GM18858 (cell line): ENCODE results near the gene OR8B3.

Experiments used
- ATAC-seq: cut with Tn5 transposase; IDR thresholded peaks from one replicate; pipeline ENCODE4 v1.9.1; 2021; ENCODE audit not compliant: unreplicated experiment

OR8B3 gene

DNA sequence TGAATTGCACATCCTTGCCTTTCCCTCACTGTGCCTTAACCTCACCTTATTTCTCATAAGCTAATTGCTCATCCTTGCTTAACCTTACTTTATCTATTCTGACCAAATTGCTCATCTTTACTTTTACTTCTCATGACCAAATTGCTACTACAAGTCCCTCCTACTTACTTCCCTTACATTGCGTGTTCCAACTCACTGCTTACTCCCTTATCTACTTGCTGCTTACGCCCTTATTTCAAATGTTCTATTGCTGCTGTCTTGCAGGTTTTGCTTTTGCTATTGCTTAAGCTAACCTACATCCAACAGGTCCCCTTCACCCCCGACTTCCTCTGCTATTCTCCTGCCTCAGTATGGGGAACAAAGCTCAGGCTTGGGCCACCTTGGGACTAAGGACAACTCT lies 22.5 kb downstream of the OR8B3 start:
- ATAC-seq, result no peak

- ATAC-seq, result no peak
Observed at GRCh38 chr11:124359566-124359965, 39.3 kb downstream of the OR8B3 start.

DNA sequence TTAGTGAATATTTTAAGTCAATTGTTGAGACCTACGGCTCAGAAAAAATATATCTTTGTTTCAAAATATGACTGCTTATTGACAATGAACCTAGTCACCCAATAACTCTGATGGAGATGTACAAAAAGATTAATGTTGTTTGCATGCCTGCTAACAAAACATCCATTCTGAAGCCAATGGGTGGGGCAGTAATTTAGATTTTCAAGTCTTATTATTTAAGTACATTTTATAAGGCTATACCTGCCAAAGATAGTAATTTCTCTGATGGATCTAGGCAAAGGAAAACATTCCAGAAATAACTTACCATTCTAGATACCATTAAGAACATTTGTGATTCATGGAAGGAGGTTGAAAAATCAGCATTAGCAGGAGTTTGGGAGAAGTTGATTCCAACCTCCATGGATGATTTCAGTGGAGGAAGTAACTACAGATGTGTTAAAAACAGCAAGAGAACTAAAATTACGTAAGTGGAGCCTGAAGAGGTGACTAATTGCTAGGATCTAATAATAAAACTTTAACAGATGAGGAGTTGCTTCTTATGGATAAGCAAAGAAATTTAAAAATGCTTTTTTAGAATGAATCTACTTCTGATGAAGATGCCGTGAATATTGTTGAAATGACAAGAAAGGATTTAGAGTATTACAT lies 52.4 kb downstream of the OR8B3 start:
- no peak for ATAC-seq
